SU-DHL-6 (cell line): ENCODE results near the gene ZNF202.

Experiments
- H2AFZ ChIP-seq: fragments of 200-600 bp; sonication (generic); 2 replicates; pipeline ENCODE4 v1.6.1; 2014; ENCODE audit warnings: low read depth, mild to moderate bottlenecking, moderate library complexity, mixed read lengths, antibody characterized with exemption, low read length; ENCODE audit not compliant: severe bottlenecking
- H3F3A ChIP-seq: fragments of 200-600 bp; shearing (Covaris generic); 2 replicates; pipeline ENCODE4 v1.6.0; 2016; ENCODE audit warnings: antibody characterized with exemption, mild to moderate bottlenecking; ENCODE audit not compliant: insufficient read depth
- H3K27ac ChIP-seq: fragments of 200-600 bp; sonication (generic); 2 replicates; pipeline ENCODE4 v1.5.1; 2016; ENCODE audit warnings: low read depth, mild to moderate bottlenecking, low read length, moderate library complexity, mixed read lengths
- H3K27me3 ChIP-seq: fragments of 200-600 bp; sonication (generic), shearing (Covaris generic); 2 replicates; pipeline ENCODE4 v1.6.0; 2014; ENCODE audit warnings: mild to moderate bottlenecking, low read length
- H3K36me3 ChIP-seq: fragments of 200-600 bp; sonication (generic); 2 replicates; pipeline ENCODE4 v1.6.1; 2014; ENCODE audit warnings: mild to moderate bottlenecking, low read length, mixed read lengths
- H3K4me2 ChIP-seq: fragments of 300-600, 200-600 bp; shearing (Covaris generic), sonication (generic); 2 replicates; pipeline ENCODE4 v1.6.0; 2014; ENCODE audit warnings: low read length, low read depth, mild to moderate bottlenecking; ENCODE audit not compliant: poor library complexity, severe bottlenecking
- H3K4me3 ChIP-seq: fragments of 200-600 bp; sonication (generic); 2 replicates; pipeline ENCODE4 v1.5.1; 2014; ENCODE audit warnings: antibody characterized with exemption, low read length, mild to moderate bottlenecking, mixed read lengths; ENCODE audit not compliant: insufficient read depth, poor library complexity, severe bottlenecking
- H3K79me2 ChIP-seq: fragments of 200-600 bp; sonication (generic); 2 replicates; pipeline ENCODE4 v1.6.1; 2014; ENCODE audit warnings: mild to moderate bottlenecking, low read length, moderate library complexity; ENCODE audit not compliant: insufficient read depth
- H3K9ac ChIP-seq: fragments of 200-600 bp; sonication (generic); 2 replicates; pipeline ENCODE4 v1.7.0; 2014; ENCODE audit warnings: mild to moderate bottlenecking, low read length
- H3K9me2 ChIP-seq: fragments of 200-600 bp; sonication (generic); replicated peaks from 2 replicates; pipeline ENCODE4 v1.6.1; 2014; ENCODE audit warnings: low read length; ENCODE audit not compliant: insufficient read depth
- H3K9me3 ChIP-seq: fragments of 200-600 bp; sonication (generic); 2 replicates; pipeline ENCODE4 v1.6.1; 2014; ENCODE audit warnings: low read length, mixed read lengths; ENCODE audit not compliant: insufficient read depth
- H4K20me1 ChIP-seq: fragments of 200-600 bp; sonication (generic); 2 replicates; pipeline ENCODE4 v1.6.1; 2014; ENCODE audit warnings: low read depth, mild to moderate bottlenecking, antibody characterized with exemption, low read length, moderate library complexity, mixed read lengths
- EZH2phosphoT487 ChIP-seq: fragments of 200-600 bp; sonication (generic), shearing (Covaris generic); conservative IDR thresholded peaks from 2 replicates; pipeline ENCODE4 v1.6.1; 2018; ENCODE audit warnings: mild to moderate bottlenecking, antibody characterized with exemption, low read length, moderate library complexity, mixed read lengths
- TF ChIP-seq, protein P1 (sequence below): fragments of 200-600 bp; sonication (generic); IDR thresholded peaks from one replicate; pipeline ENCODE4 v1.5.1; 2017; ENCODE audit warnings: antibody characterized with exemption, mild to moderate bottlenecking, low read length, moderate library complexity; ENCODE audit not compliant: insufficient read depth, poor library complexity, severe bottlenecking

ZNF202 gene

GRCh38 chr11:123681030-123681429, 60.4 kb downstream of the ZNF202 start:
- Histone ChIP-seq H2AFZ (no peak overlapping the region), H3K9me3 (no peaks in the 10 kb centered on the region), H3K9ac (no peak overlapping the region), H3K9me2 (no peaks in the 10 kb centered on the region), H4K20me1 (no peaks in the 10 kb centered on the region), H3K79me2 (no peaks in the 10 kb centered on the region), H3K4me2 (no peak overlapping the region), H3K36me3 (no peaks in the 10 kb centered on the region), H3F3A (no peaks in the 10 kb centered on the region), H3K27me3 (no peaks in the 10 kb centered on the region), H3K4me3 (no peak overlapping the region), H3K27ac (no peak overlapping the region)
- TF ChIP-seq, protein P1, sequence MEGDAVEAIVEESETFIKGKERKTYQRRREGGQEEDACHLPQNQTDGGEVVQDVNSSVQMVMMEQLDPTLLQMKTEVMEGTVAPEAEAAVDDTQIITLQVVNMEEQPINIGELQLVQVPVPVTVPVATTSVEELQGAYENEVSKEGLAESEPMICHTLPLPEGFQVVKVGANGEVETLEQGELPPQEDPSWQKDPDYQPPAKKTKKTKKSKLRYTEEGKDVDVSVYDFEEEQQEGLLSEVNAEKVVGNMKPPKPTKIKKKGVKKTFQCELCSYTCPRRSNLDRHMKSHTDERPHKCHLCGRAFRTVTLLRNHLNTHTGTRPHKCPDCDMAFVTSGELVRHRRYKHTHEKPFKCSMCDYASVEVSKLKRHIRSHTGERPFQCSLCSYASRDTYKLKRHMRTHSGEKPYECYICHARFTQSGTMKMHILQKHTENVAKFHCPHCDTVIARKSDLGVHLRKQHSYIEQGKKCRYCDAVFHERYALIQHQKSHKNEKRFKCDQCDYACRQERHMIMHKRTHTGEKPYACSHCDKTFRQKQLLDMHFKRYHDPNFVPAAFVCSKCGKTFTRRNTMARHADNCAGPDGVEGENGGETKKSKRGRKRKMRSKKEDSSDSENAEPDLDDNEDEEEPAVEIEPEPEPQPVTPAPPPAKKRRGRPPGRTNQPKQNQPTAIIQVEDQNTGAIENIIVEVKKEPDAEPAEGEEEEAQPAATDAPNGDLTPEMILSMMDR: no peak
- no peak for TF ChIP-seq EZH2phosphoT487

GRCh38 chr11:123678246-123678645, 63.2 kb downstream of the ZNF202 start:
- Histone ChIP-seq H2AFZ (no peak overlapping the region), H3K27me3 (no peaks in the 10 kb centered on the region), H3K9me3 (no peaks in the 10 kb centered on the region), H3K4me3 (no peak overlapping the region), H3K9me2 (no peaks in the 10 kb centered on the region), H3K27ac (no peak overlapping the region), H3F3A (no peaks in the 10 kb centered on the region), H3K79me2 (no peaks in the 10 kb centered on the region), H3K4me2 (no peak overlapping the region), H3K9ac (no peak overlapping the region), H3K36me3 (no peaks in the 10 kb centered on the region), H4K20me1 (no peaks in the 10 kb centered on the region)
- TF ChIP-seq, protein P1: no peak
- TF ChIP-seq EZH2phosphoT487: no peak

DNA sequence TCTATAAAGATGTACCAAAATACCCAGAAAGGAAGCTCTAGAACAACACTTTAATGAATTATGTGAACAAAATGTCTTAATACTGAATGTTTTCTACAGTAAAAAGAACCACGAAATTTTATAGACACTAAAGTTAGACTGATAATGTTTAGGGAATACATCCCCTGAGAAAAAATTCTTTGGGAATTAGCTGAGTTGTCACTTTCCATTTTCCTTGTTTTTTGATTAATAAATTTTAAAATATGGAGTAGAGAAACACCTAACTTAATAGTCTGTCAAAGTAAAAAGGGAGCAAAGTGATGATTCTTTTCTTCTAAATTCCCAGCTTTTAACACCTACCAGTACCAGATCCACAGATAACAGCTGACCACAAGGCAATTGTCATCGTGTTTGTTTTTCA, 64.0 kb downstream of the ZNF202 start:
- Histone ChIP-seq H3K79me2 (no peaks in the 10 kb centered on the region), H2AFZ (no peak overlapping the region), H3K4me2 (no peak overlapping the region), H3K9me2 (no peaks in the 10 kb centered on the region), H3F3A (no peaks in the 10 kb centered on the region), H3K27ac (no peak overlapping the region), H3K4me3 (no peak overlapping the region), H3K9ac (no peak overlapping the region), H3K36me3 (no peaks in the 10 kb centered on the region), H4K20me1 (no peaks in the 10 kb centered on the region), H3K27me3 (no peaks in the 10 kb centered on the region), H3K9me3 (no peaks in the 10 kb centered on the region)
- TF ChIP-seq EZH2phosphoT487: no peak
- TF ChIP-seq, protein P1: no peak

GRCh38 chr11:123674297-123674696, 67.2 kb downstream of the ZNF202 start:
- Histone ChIP-seq H3K9me3 (no peaks in the 10 kb centered on the region), H3F3A (no peaks in the 10 kb centered on the region), H3K4me3 (no peak overlapping the region), H3K36me3 (no peaks in the 10 kb centered on the region), H4K20me1 (no peaks in the 10 kb centered on the region), H3K27me3 (no peaks in the 10 kb centered on the region), H3K79me2 (no peaks in the 10 kb centered on the region), H2AFZ (no peak overlapping the region), H3K9me2 (no peaks in the 10 kb centered on the region), H3K27ac (no peak overlapping the region), H3K4me2 (no peak overlapping the region), H3K9ac (no peak overlapping the region)
- TF ChIP-seq EZH2phosphoT487: no peak
- TF ChIP-seq, protein P1: no peak
